Effector CD8-positive, alpha-beta T cell (primary cell): ENCODE measurements around the gene SLK.

ENCODE experiments used
- DNase-seq: peaks from one replicate; lab custom pipeline; 2025; lab: John Stamatoyannopoulos, UW
- total RNA-seq, 4 experiments: gene quantifications; one replicate each; lab custom pipeline; 2026; lab: John Stamatoyannopoulos, UW

SLK gene
- 158 to 275 (median 206) reads per million in 4 experiments for total RNA-seq

GRCh38 chr10:103966671-103967447, at the start of gene SLK:
TSS of gene SLK (plus strand) at chr10:103967140. CDS start at chr10:103967746, 606 bp downstream.
- peak; percentile 80 for DNase-seq

GRCh38 chr10:103917302-103918052, 49.5 kb upstream of the SLK start:
- DNase-seq: no peak

- DNase-seq: peak; percentile 90
Measured at GRCh38 chr10:103918053-103918846, 48.7 kb upstream of the SLK start, which contains the start of gene STN1. TSS of gene STN1 (minus strand) at chr10:103918184. CDS start at chr10:103917594, 590 bp downstream.

GRCh38 chr10:103919648-103920025, 47.3 kb upstream of the SLK start:
- DNase-seq: no peak

GRCh38 chr10:103921248-103921647, 45.7 kb upstream of the SLK start:
- no peak for DNase-seq

GRCh38 chr10:103921750-103922195, 45.2 kb upstream of the SLK start:
- no peak for DNase-seq

GRCh38 chr10:103922659-103923058, 44.3 kb upstream of the SLK start:
- no peak for DNase-seq

GRCh38 chr10:103923502-103923901, 43.4 kb upstream of the SLK start:
- no peak for DNase-seq

GRCh38 chr10:103925591-103925990, 41.3 kb upstream of the SLK start:
- DNase-seq: no peak

GRCh38 chr10:103926722-103927319, 40.1 kb upstream of the SLK start:
- DNase-seq: no peak

- DNase-seq: no peak
Measured at GRCh38 chr10:103928784-103929183, 38.2 kb upstream of the SLK start.

GRCh38 chr10:103929381-103929921, 37.5 kb upstream of the SLK start:
- DNase-seq: no peak

- DNase-seq: no peak
Measured at GRCh38 chr10:103930449-103930848, 36.5 kb upstream of the SLK start.

- no peak for DNase-seq
Measured at GRCh38 chr10:103930881-103931280, 36.1 kb upstream of the SLK start.

- DNase-seq: no peak
Measured at GRCh38 chr10:103931603-103932002, 35.3 kb upstream of the SLK start.

GRCh38 chr10:103932271-103932670, 34.7 kb upstream of the SLK start:
- DNase-seq: no peak

- DNase-seq: no peak
Measured at GRCh38 chr10:103932971-103933370, 34.0 kb upstream of the SLK start.

GRCh38 chr10:103933557-103934121, 33.3 kb upstream of the SLK start:
- no peak for DNase-seq

- DNase-seq: no peak
Measured at GRCh38 chr10:103934308-103934707, 32.6 kb upstream of the SLK start.

- no peak for DNase-seq
Measured at GRCh38 chr10:103936022-103936421, 30.9 kb upstream of the SLK start.

- no peak for DNase-seq
Measured at GRCh38 chr10:103939522-103939921, 27.4 kb upstream of the SLK start.
